Activated naive CD8-positive, alpha-beta T cell (primary cell): Measurements from ENCODE around the gene LSP1.
"Not testable (repeated sequence)": the region's sequence is repeated elsewhere in the genome, so short reads cannot be mapped to it uniquely, and the experiment has no call there.

Source experiments
- H3K27ac Mint-ChIP-seq: one replicate; pipeline ENCODE4 v1.8.0; 2021; ENCODE audit warnings: mixed read lengths
- H3K27me3 Mint-ChIP-seq: one replicate; pipeline ENCODE4 v1.8.0; 2021; ENCODE audit warnings: mixed read lengths
- H3K36me3 Mint-ChIP-seq: one replicate; pipeline ENCODE4 v1.8.0; 2021; ENCODE audit warnings: mixed read lengths
- H3K4me1 Mint-ChIP-seq: one replicate; pipeline ENCODE4 v1.8.0; 2021; ENCODE audit warnings: low read depth, mixed read lengths
- H3K4me3 Mint-ChIP-seq: one replicate; pipeline ENCODE4 v1.8.0; 2021; ENCODE audit warnings: mild to moderate bottlenecking, mixed read lengths
- H3K9me3 Mint-ChIP-seq: one replicate; pipeline ENCODE4 v1.8.0; 2021; ENCODE audit warnings: low read depth, mixed read lengths

The LSP1 gene

GRCh38 chr11:1938343-1939005 is 85.6 kb downstream of the LSP1 start:
- Mint-ChIP-seq H3K4me3 (no peak overlapping the region), H3K36me3 (no peaks in the 10 kb centered on the region), H3K9me3 (no peaks in the 10 kb centered on the region), H3K27me3 (no peaks in the 10 kb centered on the region), H3K4me1 (peaks cover 5% of the 10 kb centered on the region), H3K27ac (no peak overlapping the region)

DNA sequence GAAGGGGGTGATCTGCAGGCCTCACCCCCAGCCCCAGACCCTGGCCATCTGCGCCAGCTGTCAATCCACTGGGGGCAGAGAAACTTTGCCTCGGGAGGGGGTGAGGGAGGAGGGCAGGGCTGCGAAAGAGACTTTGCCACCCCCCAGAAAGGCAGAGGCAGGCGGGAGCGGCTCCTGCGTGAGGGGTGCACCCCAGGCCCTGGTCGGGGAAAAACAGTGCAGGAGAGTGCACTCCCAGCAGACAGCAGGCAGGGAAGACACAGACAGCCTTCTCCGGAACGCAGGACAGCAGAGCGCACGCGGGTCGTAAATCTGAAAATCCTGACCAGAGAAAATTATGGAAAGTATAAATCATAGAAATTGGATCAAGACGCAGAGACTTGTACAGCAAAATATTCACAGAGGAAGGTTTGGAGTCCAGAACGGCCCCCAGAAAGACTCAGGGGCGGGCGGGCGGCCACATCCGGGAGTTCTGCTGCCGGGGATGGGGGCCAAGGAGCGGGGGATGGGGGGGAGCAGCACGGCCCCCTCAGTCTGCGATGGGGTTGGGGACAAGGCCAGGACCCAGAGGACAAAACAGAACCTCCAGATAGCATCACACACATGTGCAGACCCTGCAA is 86.2 kb downstream of the LSP1 start:
- Mint-ChIP-seq H3K9me3 (no peaks in the 10 kb centered on the region), H3K4me3 (peak overlapping the region; percentile 61), H3K27me3 (no peaks in the 10 kb centered on the region), H3K4me1 (peaks cover 5% of the 10 kb centered on the region), H3K36me3 (no peaks in the 10 kb centered on the region), H3K27ac (no peak overlapping the region)

DNA sequence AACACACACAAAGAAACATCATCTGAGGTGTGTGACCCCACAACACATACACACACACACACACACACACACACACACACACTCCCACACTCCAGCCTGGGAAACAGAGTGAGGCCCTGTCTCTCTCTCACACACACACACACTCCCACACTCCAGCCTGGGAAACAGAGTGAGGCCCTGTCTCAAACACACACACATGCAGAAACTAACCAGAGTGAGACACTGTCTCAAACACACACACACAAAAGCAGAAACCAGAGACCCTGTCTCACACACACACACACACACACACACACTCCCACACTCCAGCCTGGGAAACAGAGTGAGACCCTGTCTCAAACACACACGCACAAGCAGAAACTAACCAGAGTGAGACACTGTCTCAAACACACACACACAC is 86.9 kb downstream of the LSP1 start:
- not testable (repeated sequence) for H3K9me3 Mint-ChIP-seq

More for the DNA sequence above, 86.9 kb downstream of the LSP1 start:
- not testable (repeated sequence) for H3K4me1 Mint-ChIP-seq, H3K4me3 Mint-ChIP-seq, H3K36me3 Mint-ChIP-seq, H3K27me3 Mint-ChIP-seq, H3K27ac Mint-ChIP-seq
